Forelimb muscle (tissue), 1 donor: Measurements from ENCODE around the gene TUBGCP5. TPM values are rescaled to one million over a fixed set of nuclear protein-coding genes. Genes with fewer than 3 reads are reported as not detected.
"Not testable (repeated sequence)": the region's sequence is repeated elsewhere in the genome, so short reads cannot be mapped to it uniquely, and the experiment has no call there.

Experiments used
- DNase-seq: peaks from one replicate; pipeline ENCODE4 v3.0.0-alpha.2; 2013; ENCODE audit warnings: low read depth
- polyA plus RNA-seq: library from polyadenylated mRNA; unstranded; fragments of 120-200 nt; gene quantifications from one replicate; pipeline ENCODE4 v1.2.1, GENCODE V29; 2013; ENCODE audit not compliant: insufficient read length

TUBGCP5 gene
- polyA plus RNA-seq = 14.7 TPM

- peak; percentile 96 for DNase-seq
These were observed at the start of gene TUBGCP5 for GRCh38 chr15:23039143-23039916. Gene TUBGCP5, minus strand, starts transcription at chr15:23039569. Its CDS starts 26 bp downstream, at chr15:23039543.

- DNase-seq = no peak
These were observed 43.7 kb upstream of the TUBGCP5 start for GRCh38 chr15:23083115-23083514.

- not testable (repeated sequence) for DNase-seq
These were observed 42.8 kb upstream of the TUBGCP5 start for GRCh38 chr15:23081996-23082737.

- no peak for DNase-seq
These were observed 41.9 kb upstream of the TUBGCP5 start for GRCh38 chr15:23081271-23081670.

GRCh38 chr15:23079766-23080165 is 40.4 kb upstream of the TUBGCP5 start:
- DNase-seq = no peak

- no peak for DNase-seq
These were observed 36.6 kb upstream of the TUBGCP5 start for GRCh38 chr15:23075927-23076326.

GRCh38 chr15:23074684-23075083 is 35.3 kb upstream of the TUBGCP5 start:
- DNase-seq = no peak

- DNase-seq = no peak
These were observed 34.7 kb upstream of the TUBGCP5 start for GRCh38 chr15:23073890-23074646.

- DNase-seq = no peak
These were observed 33.3 kb upstream of the TUBGCP5 start for GRCh38 chr15:23072633-23073032.

GRCh38 chr15:23069496-23070166 is 30.3 kb upstream of the TUBGCP5 start:
- no peak for DNase-seq

GRCh38 chr15:23067416-23067815 is 28.0 kb upstream of the TUBGCP5 start:
- DNase-seq = no peak

GRCh38 chr15:23065836-23066235 is 26.5 kb upstream of the TUBGCP5 start:
- no peak for DNase-seq

- DNase-seq = no peak
These were observed 24.8 kb upstream of the TUBGCP5 start for GRCh38 chr15:23064156-23064555.

GRCh38 chr15:23057707-23058106 is 18.3 kb upstream of the TUBGCP5 start:
- DNase-seq = no peak

GRCh38 chr15:23055316-23055715 is 15.9 kb upstream of the TUBGCP5 start:
- no peak for DNase-seq

- no peak for DNase-seq
These were observed 13.2 kb upstream of the TUBGCP5 start for GRCh38 chr15:23052522-23052921.

GRCh38 chr15:23050708-23051107 is 11.3 kb upstream of the TUBGCP5 start:
- DNase-seq = no peak

- no peak for DNase-seq
These were observed 10.7 kb upstream of the TUBGCP5 start for GRCh38 chr15:23049984-23050628.

- DNase-seq = not testable (repeated sequence)
These were observed 9.4 kb upstream of the TUBGCP5 start for GRCh38 chr15:23048572-23049282.

- DNase-seq = not testable (repeated sequence)
These were observed 4.6 kb upstream of the TUBGCP5 start for GRCh38 chr15:23043987-23044386.
